AG04450 (cell line): ENCODE results near the gene MBTPS1. TPM values are rescaled to one million over a fixed set of nuclear protein-coding genes. Genes with fewer than 3 reads are reported as not detected.

ENCODE experiments used
- CTCF ChIA-PET: fragments of 300-600, 350-600 bp; formaldehyde crosslinking; extraction: SDS; loops from one replicate; lab custom pipeline; 2022; ENCODE audit warnings: antibody characterized with exemption, inconsistent platforms; lab: Charles Lee
- POLR2A ChIA-PET: fragments of 350-600 bp; formaldehyde crosslinking; extraction: SDS; loops from one replicate; lab custom pipeline; 2021; ENCODE audit warnings: antibody characterized with exemption, inconsistent platforms; lab: Yijun Ruan, JAX
- DNase-seq: peaks from one replicate; pipeline ENCODE4 v3.0.0-alpha.2; 2011; ENCODE audit warnings: low read depth, low spot score
- H3K27ac ChIP-seq: one replicate; pipeline ENCODE4 v1.5.1; 2012; ENCODE audit warnings: low read depth, low read length, control low read depth
- H3K27me3 ChIP-seq: one replicate; pipeline ENCODE4 v1.6.0; 2012; ENCODE audit warnings: low read length; ENCODE audit not compliant: control insufficient read depth, insufficient read depth
- H3K4me3 ChIP-seq: 2 replicates; pipeline ENCODE4 v1.5.1; 2011; ENCODE audit warnings: mild to moderate bottlenecking, low read depth, low read length, control low read depth
- H3K9me3 ChIP-seq: 2 replicates; pipeline ENCODE4 v1.5.1; 2012; ENCODE audit warnings: low read length; ENCODE audit not compliant: control insufficient read depth, insufficient read depth
- CTCF ChIP-seq: IDR thresholded peaks from 2 replicates; pipeline ENCODE4 v1.5.1; 2011; ENCODE audit warnings: low read depth, low read length, control low read depth, inconsistent platforms
- polyA plus RNA-seq: library from polyadenylated mRNA; depleted of rRNA; stranded (reverse); fragments of >200 nt; gene quantifications from 2 replicates; pipeline ENCODE4 v1.2.3, GENCODE V29; 2011

The MBTPS1 gene
- polyA plus RNA-seq, 1 experiment: 116 TPM

- TF ChIP-seq CTCF: no peak
- ChIA-PET POLR2A (no interaction called here), CTCF (interaction anchor here (0.9 kb wide), 1 partner anchor 10 kb away, joined by 3 read pairs; no protein-coding TSS in a partner anchor)
- Histone ChIP-seq H3K9me3 (no peaks in the 10 kb centered on the region; the same call in 1 of the 2 replicates), H3K4me3 (no peak overlapping the region), H3K27me3 (peaks cover 22% of the 10 kb centered on the region), H3K27ac (no peak overlapping the region)
- no peak for DNase-seq
Observed at GRCh38 chr16:84153660-84154214, 37.0 kb upstream of the MBTPS1 start.

GRCh38 chr16:84150926-84151325 is 34.2 kb upstream of the MBTPS1 start:
- Histone ChIP-seq H3K27ac (no peak overlapping the region), H3K27me3 (peaks cover 20% of the 10 kb centered on the region), H3K9me3 (no peaks in the 10 kb centered on the region), H3K4me3 (no peak overlapping the region)
- ChIA-PET POLR2A (no interaction called here), CTCF (interaction anchor here (0.8 to 0.9 kb wide), 2 partner anchors 25 to 36 kb away, joined by 3 to 4 read pairs; partner anchors contain the start of gene TAF1C)
- TF ChIP-seq CTCF: no peak
- no peak for DNase-seq

- H3K9me3 ChIP-seq: no peaks in the 10 kb centered on the region; the same call in 1 of the 2 replicates
- CTCF ChIA-PET: interaction anchor here (0.6 kb wide), 1 partner anchor 18 kb away, joined by 3 read pairs; no protein-coding TSS in a partner anchor
- H3K27me3 ChIP-seq: peaks cover 7% of the 10 kb centered on the region
- DNase-seq: peak; percentile 45
- no peak within 1 kb of the TSS for H3K27ac ChIP-seq
- H3K4me3 ChIP-seq: peak within 1 kb of the TSS; percentile 80
- POLR2A ChIA-PET: interaction anchor here (1.2 kb wide), 1 partner anchor 28 kb away, joined by 6 read pairs; the partner anchor contains the start of gene MBTPS1
- no peak for TF ChIP-seq CTCF
Observed at GRCh38 chr16:84144859-84145639, 28.3 kb upstream of the MBTPS1 start, which contains the start of the genes DNAAF1 and HSDL1. DNAAF1 (plus strand) TSS chr16:84145308; CDS start chr16:84145441, 133 bp downstream. HSDL1 (minus strand) TSS chr16:84145177; CDS start chr16:84131321, 13,856 bp downstream.

GRCh38 chr16:84144209-84144858 is 27.6 kb upstream of the MBTPS1 start:
- no peak for DNase-seq
- no peak overlapping the region for H3K27ac ChIP-seq

More at GRCh38 chr16:84144209-84144858, 27.6 kb upstream of the MBTPS1 start:
- Histone ChIP-seq H3K9me3 (no peaks in the 10 kb centered on the region; the same call in 1 of the 2 replicates), H3K4me3 (peak overlapping the region; percentile 80), H3K27me3 (peaks cover 7% of the 10 kb centered on the region)
- POLR2A ChIA-PET: interaction anchor here (1.2 kb wide), 1 partner anchor 28 kb away, joined by 6 read pairs; the partner anchor contains the start of gene MBTPS1
- TF ChIP-seq CTCF: 0 out of 2 replicates have a peak, but pooled peaks have one; percentile 5
- CTCF ChIA-PET: interaction anchor here (0.6 to 1.0 kb wide), 4 partner anchors 10 to 344 kb away, joined by 3 to 6 read pairs (median 4); partner anchors contain the start of gene TAF1C
